ENCODE results near the gene RNF144A. TPM values are rescaled to one million over a fixed set of nuclear protein-coding genes. Genes with fewer than 3 reads are reported as not detected.

RNF144A gene
- total and polyA plus RNA-seq, 2 donors (not counting 3 experiments of a cell fraction or from before 2014, with no cell fraction given), result 9.7 to 28.8 TPM

DNA sequence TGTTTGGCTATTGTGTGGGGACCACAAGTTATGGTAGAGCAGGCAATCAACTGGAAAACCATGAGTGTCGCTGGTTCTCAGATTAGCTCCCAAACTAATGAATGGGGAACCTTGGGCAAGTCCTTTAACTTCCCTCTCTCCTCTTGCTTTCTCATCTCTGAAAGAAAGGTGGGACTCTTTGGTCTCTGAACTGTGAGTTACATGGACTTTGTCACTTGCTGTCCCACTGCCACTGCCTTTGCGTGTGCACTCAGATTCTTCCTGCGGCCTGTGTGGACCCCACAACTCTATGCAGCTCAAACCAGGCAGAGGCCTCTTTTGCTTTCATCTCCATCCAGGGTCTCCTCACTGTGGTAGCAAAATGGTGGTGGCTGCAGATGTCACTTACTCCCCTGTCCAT, 86.7 kb downstream of the RNF144A start:
- no peak overlapping the region for H3K27ac ChIP-seq (ENCODE audit: insufficient read depth, low read depth, low read length)
- H2AFZ ChIP-seq (ENCODE audit: low read depth, low read length), result no peak overlapping the region
- no TSS peak for BruUV-seq (replicated peaks)
- dilution Hi-C loops (cut with MboI; ENCODE audit: extremely low pct_ligation_motif_present, low sequenced_read_pairs), result no loop called here
- no peak overlapping the region for H3K4me2 ChIP-seq (ENCODE audit: insufficient read depth, low read length)
- peaks cover 4% of the 10 kb centered on the region for H3K4me1 ChIP-seq (ENCODE audit: control insufficient read depth, extremely low read depth, insufficient read depth, low read length)
- CTCF ChIA-PET, result no interaction called here
- no peak for DNase-seq (ENCODE audit: low read depth, low spot score)
- no peak overlapping the region for H3K9ac ChIP-seq (replicated peaks; ENCODE audit: extremely low read depth, insufficient read depth, low read length)
- H3K27me3 ChIP-seq (ENCODE audit: control insufficient read depth in 2 of 2, insufficient read depth in 2 of 2, low read length in 2 of 2), result no peaks in the 10 kb centered on the region
- no peaks in the 10 kb centered on the region for H3K36me3 ChIP-seq (ENCODE audit: control insufficient read depth in 2 of 2, extremely low read depth in 1 of 2, insufficient read depth in 2 of 2, low read length in 2 of 2)
- H3K9me3 ChIP-seq (replicated peaks; ENCODE audit: control insufficient read depth, insufficient read depth, low read length), result no peaks in the 10 kb centered on the region
- H4K20me1 ChIP-seq (replicated peaks; ENCODE audit: control insufficient read depth, extremely low read depth, insufficient read depth, low read length), result no peaks in the 10 kb centered on the region
- intact Hi-C loops (cut with micrococcal nuclease), result no loop called here
- no peak overlapping the region for H3K4me3 ChIP-seq (replicated peaks in 1 of 3; ENCODE audit: insufficient read depth in 1 of 3, low read depth in 1 of 3, low read length in 3 of 3)
- no peak for FAIRE-seq
- POLR2A ChIA-PET, result no interaction called here
- no peaks in the 10 kb centered on the region for H3K9me1 ChIP-seq (replicated peaks; ENCODE audit: control insufficient read depth, extremely low read depth, insufficient read depth, low read length)
- no peaks in the 10 kb centered on the region for H3K79me2 ChIP-seq (ENCODE audit: control insufficient read depth, insufficient read depth, low read length)
- no peak for TF ChIP-seq FOS (IDR thresholded peaks at IDR 0.05; ENCODE audit: borderline replicate concordance, insufficient read depth, low read length)

DNA sequence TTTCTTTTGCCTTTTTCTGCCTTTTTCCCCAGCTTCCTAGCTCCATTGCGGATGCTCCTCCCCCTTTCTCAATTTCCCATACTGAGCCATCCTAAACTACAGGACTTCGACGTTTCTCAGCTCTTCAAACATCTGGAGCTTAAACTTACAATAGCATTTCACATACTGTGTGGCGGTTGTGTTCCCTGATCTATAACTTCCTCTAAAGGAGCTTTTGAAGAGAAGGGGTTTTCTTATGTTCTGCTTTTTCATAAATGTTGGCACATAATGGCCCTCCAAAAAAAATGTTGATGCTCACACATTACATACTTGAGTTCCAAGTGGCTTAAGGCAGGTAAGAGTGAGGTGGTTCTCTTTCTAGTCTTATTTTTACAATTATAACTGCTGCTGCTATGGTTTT, 87.4 kb downstream of the RNF144A start:
- Histone ChIP-seq H3K9ac (replicated peaks; ENCODE audit: extremely low read depth, insufficient read depth, low read length) (no peak overlapping the region), H3K4me3 (replicated peaks in 1 of 3; ENCODE audit: insufficient read depth in 1 of 3, low read depth in 1 of 3, low read length in 3 of 3) (no peak overlapping the region), H3K27me3 (ENCODE audit: control insufficient read depth in 2 of 2, insufficient read depth in 2 of 2, low read length in 2 of 2) (no peaks in the 10 kb centered on the region), H3K27ac (ENCODE audit: insufficient read depth, low read depth, low read length) (no peak overlapping the region), H3K9me1 (replicated peaks; ENCODE audit: control insufficient read depth, extremely low read depth, insufficient read depth, low read length) (no peaks in the 10 kb centered on the region), H3K4me1 (ENCODE audit: control insufficient read depth, extremely low read depth, insufficient read depth, low read length) (peaks cover 4% of the 10 kb centered on the region), H3K9me3 (replicated peaks; ENCODE audit: control insufficient read depth, insufficient read depth, low read length) (no peaks in the 10 kb centered on the region), H3K4me2 (ENCODE audit: insufficient read depth, low read length) (no peak overlapping the region), H2AFZ (ENCODE audit: low read depth, low read length) (no peak overlapping the region), H3K79me2 (ENCODE audit: control insufficient read depth, insufficient read depth, low read length) (no peaks in the 10 kb centered on the region), H3K36me3 (ENCODE audit: control insufficient read depth in 2 of 2, extremely low read depth in 1 of 2, insufficient read depth in 2 of 2, low read length in 2 of 2) (no peaks in the 10 kb centered on the region), H4K20me1 (replicated peaks; ENCODE audit: control insufficient read depth, extremely low read depth, insufficient read depth, low read length) (no peaks in the 10 kb centered on the region)
- dilution Hi-C loops (cut with MboI; ENCODE audit: extremely low pct_ligation_motif_present, low sequenced_read_pairs) (no loop called here), intact Hi-C loops (cut with micrococcal nuclease) (no loop called here)
- BruUV-seq (replicated peaks), result no TSS peak
- ChIA-PET POLR2A (no interaction called here), CTCF (interaction anchor here (0.8 to 1.3 kb wide), 3 partner anchors 40 to 107 kb away, joined by 3 to 5 read pairs (median 3); no protein-coding TSS in a partner anchor)
- DNase-seq (ENCODE audit: low read depth, low spot score), result no peak
- FAIRE-seq, result no peak
- TF ChIP-seq JUN (IDR thresholded peaks at IDR 0.05; ENCODE audit: borderline replicate concordance, insufficient read depth, insufficient read length, low read depth), result no peak
- TF ChIP-seq EZH2 (IDR thresholded peaks at IDR 0.05; ENCODE audit: borderline replicate concordance, low read depth, low read length, severe bottlenecking), result no peak
- TF ChIP-seq CTCF (IDR thresholded peaks at IDR 0.05; ENCODE audit: extremely low read depth in 1 of 2, insufficient read depth in 1 of 2, low read depth in 1 of 2, low read length in 2 of 2), result no peak
- TF ChIP-seq POLR2A (IDR thresholded peaks at IDR 0.05; ENCODE audit: low read depth, low read length), result no peak
- no peak for TF ChIP-seq POLR2AphosphoS5 (IDR thresholded peaks at IDR 0.05; ENCODE audit: insufficient read depth, low read depth, low read length)
- TF ChIP-seq MAX (IDR thresholded peaks at IDR 0.05; ENCODE audit: insufficient read depth, insufficient read length), result no peak
- TF ChIP-seq FOS (IDR thresholded peaks at IDR 0.05; ENCODE audit: borderline replicate concordance, insufficient read depth, low read length), result no peak
- TF ChIP-seq MYC (IDR thresholded peaks at IDR 0.05; ENCODE audit: low read depth, low read length), result no peak
- TF ChIP-seq GATA2 (IDR thresholded peaks at IDR 0.05; ENCODE audit: insufficient read depth, insufficient read length, low read depth, low read length), result no peak

Data from endothelial cell of umbilical vein (primary cell).